Right ventricle myocardium superior (tissue), 1 donor: Measurements from ENCODE around the gene SPATA21. TPM values are rescaled to one million over a fixed set of nuclear protein-coding genes. Genes with fewer than 3 reads are reported as not detected.
"Not testable (repeated sequence)": the region's sequence is repeated elsewhere in the genome, so short reads cannot be mapped to it uniquely, and the experiment has no call there.

Source experiments
- ATAC-seq: fragments of 200-7000 bp; cut with Tn5 transposase; one replicate; pipeline ENCODE4 v1.9.1; 2020; ENCODE audit warnings: mild to moderate bottlenecking; ENCODE audit not compliant: poor library complexity
- DNase-seq: peaks from one replicate; pipeline ENCODE4 v3.0.0-alpha.2; 2020
- intact Hi-C: fragments of 100-400 bp; cut with DNase I; formaldehyde crosslinking; loops from one replicate; pipeline ENCODE4 v1.11.2; 2022
- total RNA-seq: library from RNA; stranded (reverse); fragmentation: NEBNext Ultra II Directional; extraction: Animal tissue kit (Norgen Biotek cat#: 25700); gene quantifications from one replicate; pipeline ENCODE4 v1.2.1, GENCODE V29; 2021
- donor health status: DM: no; HTN: yes; CAD: no; lungs with severe emphysema.

The SPATA21 gene
- total RNA-seq, 1 donor from 2014 or later, result not detected

GRCh38 chr1:16367968-16368890 is 69.0 kb downstream of the SPATA21 start:
- ATAC-seq (no peak), DNase-seq (no peak)
- intact Hi-C loops, result no loop called here

GRCh38 chr1:16367258-16367967 is 69.8 kb downstream of the SPATA21 start:
- ATAC-seq, result peak; percentile 85
- peak; percentile 87 for DNase-seq
- intact Hi-C loops, result no loop called here

GRCh38 chr1:16366722-16367257 is 70.4 kb downstream of the SPATA21 start, which contains the start of gene SZRD1:
SZRD1 (plus strand) TSS chr1:16367242; CDS start chr1:16367258, 16 bp downstream.
- intact Hi-C loops, result no loop called here
- DNase-seq (peak; percentile 99), ATAC-seq (peak; percentile 93)

GRCh38 chr1:16365146-16365498 is 72.1 kb downstream of the SPATA21 start:
- DNase-seq, intact Hi-C loops: not testable (repeated sequence)
- peak; percentile 5 for ATAC-seq

- DNase-seq, result no peak
- intact Hi-C loops, result loop anchor here (5.0 kb wide), 1 partner anchor 275 kb away; no protein-coding TSS in a partner anchor
- no peak for ATAC-seq
These were observed 80.4 kb downstream of the SPATA21 start for GRCh38 chr1:16356867-16357266.

GRCh38 chr1:16354619-16355018 is 82.6 kb downstream of the SPATA21 start:
- intact Hi-C loops, result loop anchor here (5.0 kb wide), 2 partner anchors 107 to 272 kb away; no protein-coding TSS in a partner anchor
- ATAC-seq (no peak), DNase-seq (no peak)

GRCh38 chr1:16352842-16353535 is 84.2 kb downstream of the SPATA21 start:
- ATAC-seq, result no peak
- no peak for DNase-seq
- intact Hi-C loops, result loop anchor here (5.0 kb wide), 1 partner anchor 106 kb away; no protein-coding TSS in a partner anchor

GRCh38 chr1:16351994-16352841 is 85.0 kb downstream of the SPATA21 start, which contains the start of gene FBXO42:
FBXO42 (minus strand) TSS chr1:16352480; CDS start chr1:16315418, 37,062 bp downstream.
- ATAC-seq (peak; percentile 97), DNase-seq (peak; percentile 96)
- intact Hi-C loops, result loop anchor here (5.0 kb wide), 1 partner anchor 105 kb away; no protein-coding TSS in a partner anchor

GRCh38 chr1:16351456-16351993 is 85.7 kb downstream of the SPATA21 start:
- intact Hi-C loops, result loop anchor here (5.0 kb wide), 1 partner anchor 104 kb away; no protein-coding TSS in a partner anchor
- ATAC-seq (peak; percentile 28), DNase-seq (no peak)

- intact Hi-C loops, result loop anchor here (5.0 kb wide), 1 partner anchor 103 kb away; no protein-coding TSS in a partner anchor
- no peak for DNase-seq
- no peak for ATAC-seq
These were observed 87.3 kb downstream of the SPATA21 start for GRCh38 chr1:16349847-16350406.

Other genes starting within 250 kb of the SPATA21 start
- 1.8 TPM for gene ARHGEF19, start 224.8 kb downstream of the SPATA21 start, total RNA-seq
- gene CPLANE2, start 200.2 kb downstream of the SPATA21 start, total RNA-seq, result 10.1 TPM
- 17.1 TPM for gene FBXO42, start 84.9 kb downstream of the SPATA21 start, total RNA-seq
- gene SZRD1, start 70.2 kb downstream of the SPATA21 start, total RNA-seq, result 91.1 TPM
- gene NECAP2, start 3.3 kb upstream of the SPATA21 start, total RNA-seq, result 14.6 TPM
- 9,391 TPM for gene RNU1-1, start 76.9 kb upstream of the SPATA21 start, total RNA-seq
- gene NBPF1, start 176.1 kb upstream of the SPATA21 start, total RNA-seq, result 11.7 TPM
- 9,391 TPM for gene RNU1-3, start 229.5 kb upstream of the SPATA21 start, total RNA-seq